ENCODE measurements around the gene SPRED1.
"Not testable (repeated sequence)": the region's sequence is repeated elsewhere in the genome, so short reads cannot be mapped to it uniquely, and the experiment has no call there.

SPRED1 gene

DNA sequence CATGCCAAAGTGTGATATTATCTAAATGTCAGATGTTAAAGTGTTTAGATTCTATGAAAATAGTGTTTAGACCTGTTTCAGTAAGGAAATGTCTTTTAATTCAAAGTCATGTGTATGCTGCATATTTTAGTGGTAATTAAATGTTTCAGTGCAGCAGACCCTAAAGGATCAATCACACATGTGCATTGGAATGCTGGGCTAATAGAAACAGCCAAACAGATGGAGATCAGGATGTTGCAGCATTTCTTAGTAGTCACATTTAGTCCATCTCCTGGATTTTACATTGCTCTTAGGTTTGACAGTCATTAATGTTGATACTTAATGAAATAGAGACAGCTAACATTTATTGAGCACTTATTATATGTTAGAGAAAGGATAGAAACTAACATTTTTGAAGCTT is 18.5 kb downstream of the SPRED1 start:
- no peak overlapping the region for H3K27ac ChIP-seq
- TF ChIP-seq ZFX (IDR thresholded peaks at IDR 0.05), result no peak
- no peak for TF ChIP-seq CTCF (conservative IDR thresholded peaks at IDR 0.05)

- no peak overlapping the region for H3K27ac ChIP-seq
- TF ChIP-seq ZFX (IDR thresholded peaks at IDR 0.05) (no peak), CTCF (conservative IDR thresholded peaks at IDR 0.05) (no peak)
These were observed 19.3 kb downstream of the SPRED1 start for GRCh38 chr15:38271895-38272294.

DNA sequence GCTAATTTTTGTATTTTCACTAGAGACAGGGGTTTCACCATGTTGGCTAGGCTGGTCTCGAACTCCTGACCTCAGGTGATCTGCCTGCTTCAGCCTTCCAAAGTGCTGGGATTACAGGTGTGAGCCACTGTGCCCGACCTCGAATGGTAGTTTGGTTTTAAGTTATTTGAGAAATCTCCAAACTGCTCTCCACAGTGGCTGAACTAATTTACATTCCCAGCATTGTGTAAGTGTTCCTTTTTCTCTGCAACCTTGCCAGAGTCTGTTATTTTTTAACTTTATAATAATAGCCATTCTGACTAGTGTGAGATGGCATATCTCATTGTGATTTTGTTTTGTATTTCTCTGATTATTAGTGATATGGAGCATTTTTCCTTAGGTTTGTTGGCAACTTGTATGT is 19.8 kb downstream of the SPRED1 start:
- H3K27ac ChIP-seq, result not testable (repeated sequence)

DNA sequence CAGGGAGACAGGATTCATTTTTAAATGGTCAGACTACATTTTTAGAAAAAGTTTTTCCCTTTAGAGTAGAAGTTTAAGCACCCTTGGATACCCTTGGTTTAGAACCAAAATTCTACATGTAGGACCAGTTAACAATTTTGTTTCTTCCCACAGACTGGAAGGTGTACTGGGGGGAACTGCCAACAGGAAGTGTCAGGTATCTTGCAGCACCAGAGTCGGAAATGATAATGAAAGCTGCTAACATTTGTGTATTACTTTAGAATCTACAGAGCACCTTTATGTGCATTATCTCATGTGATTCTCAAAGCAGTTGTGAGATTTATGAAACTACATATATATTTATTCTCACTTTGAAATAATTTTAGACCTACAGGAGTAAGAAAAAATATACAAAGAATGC is 21.5 kb downstream of the SPRED1 start:
- H3K27ac ChIP-seq, result no peak overlapping the region
- TF ChIP-seq CTCF (conservative IDR thresholded peaks at IDR 0.05) (no peak), ZFX (IDR thresholded peaks at IDR 0.05) (no peak)

GRCh38 chr15:38275959-38276358 is 23.3 kb downstream of the SPRED1 start:
- no peak overlapping the region for H3K27ac ChIP-seq
- TF ChIP-seq ZFX (IDR thresholded peaks at IDR 0.05) (no peak), CTCF (conservative IDR thresholded peaks at IDR 0.05) (no peak)

DNA sequence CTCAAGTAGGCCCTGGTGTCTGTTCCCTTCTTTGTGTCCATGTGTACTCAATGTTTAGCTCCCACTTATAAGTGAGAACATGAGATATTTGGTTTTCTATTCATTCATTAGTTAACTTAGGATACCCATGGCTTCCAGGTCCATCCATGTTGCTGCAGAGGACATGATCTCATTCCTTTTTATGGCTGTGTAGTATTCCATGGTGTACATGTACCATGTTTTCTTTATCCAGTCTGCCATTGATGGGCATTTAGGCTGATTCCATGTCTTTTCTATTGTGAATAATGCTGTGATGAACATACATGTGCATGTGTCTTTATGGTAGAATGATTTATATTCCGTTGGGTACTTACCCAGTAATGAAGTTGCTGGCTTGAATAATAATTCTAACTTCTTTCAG is 24.6 kb downstream of the SPRED1 start:
- H3K27ac ChIP-seq, result not testable (repeated sequence)

GRCh38 chr15:38281031-38281430 is 28.4 kb downstream of the SPRED1 start:
- H3K27ac ChIP-seq, result no peak overlapping the region
- TF ChIP-seq CTCF (conservative IDR thresholded peaks at IDR 0.05) (no peak), ZFX (IDR thresholded peaks at IDR 0.05) (no peak)

GRCh38 chr15:38283010-38283409 is 30.4 kb downstream of the SPRED1 start:
- no peak overlapping the region for H3K27ac ChIP-seq
- TF ChIP-seq ZFX (IDR thresholded peaks at IDR 0.05) (no peak), CTCF (conservative IDR thresholded peaks at IDR 0.05) (no peak)

GRCh38 chr15:38285456-38285855 is 32.8 kb downstream of the SPRED1 start:
- TF ChIP-seq CTCF (conservative IDR thresholded peaks at IDR 0.05) (no peak), ZFX (IDR thresholded peaks at IDR 0.05) (no peak)
- H3K27ac ChIP-seq, result no peak overlapping the region

Data from C4-2B (cell line).